SK-N-SH (cell line): ENCODE measurements around the gene RAMP3. TPM values are rescaled to one million over a fixed set of nuclear protein-coding genes. Genes with fewer than 3 reads are reported as not detected.

Experiments used
- CTCF ChIA-PET: fragments of 300-600, 350-600 bp; formaldehyde crosslinking; extraction: SDS; loops from one replicate; lab custom pipeline; 2021; lab: Yijun Ruan, JAX
- POLR2A ChIA-PET: fragments of 350-600 bp; sonication (Branson Sonifier 250); formaldehyde crosslinking; extraction: SDS; loops from one replicate; lab custom pipeline; 2020; ENCODE audit warnings: antibody characterized with exemption, inconsistent platforms; lab: Yijun Ruan, JAX
- DNase-seq: peaks from one replicate; pipeline ENCODE4 v3.0.0; 2012
- H2AFZ ChIP-seq: fragments of 200-600 bp; sonication (generic); 2 replicates; pipeline ENCODE4 v1.8.1; 2016; ENCODE audit warnings: antibody characterized with exemption, mild to moderate bottlenecking, low read depth
- H3F3A ChIP-seq: fragments of 200-600 bp; sonication (generic); replicated peaks from 2 replicates; pipeline ENCODE3; 2016; ENCODE audit warnings: antibody characterized with exemption, mild to moderate bottlenecking; ENCODE audit not compliant: insufficient read depth
- H3K27ac ChIP-seq, 2 experiments: fragments of 200-500 bp in 1 of 2; fragments of 200-600 bp in 1 of 2; sonication (Bioruptor generic) in 1 of 2; sonication (generic), shearing (Covaris generic) in 1 of 2; 2 replicates each; pipeline versions ENCODE4 v1.5.1 to v1.6.1; 2014 to 2016; ENCODE audit warnings: low read depth in 2 of 2, inconsistent platforms in 1 of 2, low read length in 1 of 2, mild to moderate bottlenecking in 1 of 2, mixed read lengths in 1 of 2
- H3K27me3 ChIP-seq: fragments of 200-600 bp; sonication (generic), shearing (Covaris generic); 2 replicates; pipeline ENCODE4 v1.6.1; 2016; ENCODE audit warnings: mixed run types; ENCODE audit not compliant: insufficient read depth
- H3K36me3 ChIP-seq, 2 experiments: fragments of 200-500 bp in 1 of 2; fragments of 200-600 bp in 1 of 2; sonication (Bioruptor generic) in 1 of 2; sonication (generic) in 1 of 2; replicated peaks in 1 of 2; 2 replicates each; pipeline versions ENCODE3 to v1.5.1; 2014 to 2016; ENCODE audit warnings: low read length in 1 of 2, mild to moderate bottlenecking in 1 of 2; ENCODE audit not compliant: insufficient read depth in 2 of 2, control insufficient read depth in 1 of 2
- H3K4me1 ChIP-seq, 2 experiments: fragments of 200-500 bp in 1 of 2; fragments of 200-600 bp in 1 of 2; sonication (Bioruptor generic) in 1 of 2; sonication (generic), shearing (Covaris generic) in 1 of 2; 2 replicates each; pipeline versions ENCODE4 v1.5.1 to v1.6.1; 2014 to 2016; ENCODE audit warnings: low read depth in 1 of 2, low read length in 1 of 2, mixed run types in 1 of 2; ENCODE audit not compliant: insufficient read depth in 2 of 2, control insufficient read depth in 1 of 2
- H3K4me2 ChIP-seq: fragments of 200-600 bp; sonication (generic), shearing (Covaris generic); 2 replicates; pipeline ENCODE4 v1.6.1; 2017; ENCODE audit warnings: mixed run types
- H3K4me3 ChIP-seq, 2 experiments: fragments of 200-500 bp in 1 of 2; fragments of 200-600 bp in 1 of 2; sonication (Bioruptor generic) in 1 of 2; sonication (generic), shearing (Covaris generic) in 1 of 2; 2 replicates each; pipeline versions ENCODE4 v1.5.1 to v1.8.1; 2014 to 2016; ENCODE audit warnings: low read depth in 2 of 2, inconsistent platforms in 1 of 2, low read length in 1 of 2, mild to moderate bottlenecking in 1 of 2, mixed read lengths in 1 of 2, moderate library complexity in 1 of 2
- H3K79me2 ChIP-seq: fragments of 200-600 bp; sonication (generic); 2 replicates; pipeline ENCODE4 v1.8.1; 2017; ENCODE audit warnings: mild to moderate bottlenecking; ENCODE audit not compliant: insufficient read depth
- H3K9ac ChIP-seq: fragments of 200-600 bp; sonication (generic); 2 replicates; pipeline ENCODE4 v1.6.1; 2017; ENCODE audit warnings: mixed run types
- H3K9me2 ChIP-seq: fragments of 200-600 bp; sonication (generic); 2 replicates; pipeline ENCODE4 v1.6.1; 2017; ENCODE audit warnings: mixed run types
- H3K9me3 ChIP-seq: fragments of 200-600 bp; sonication (generic); 2 replicates; pipeline ENCODE4 v1.6.1; 2017; ENCODE audit warnings: mixed run types, mild to moderate bottlenecking, moderate library complexity
- H4K20me1 ChIP-seq: fragments of 200-600 bp; sonication (generic); 2 replicates; pipeline ENCODE4 v1.6.1; 2017; ENCODE audit warnings: mild to moderate bottlenecking, mixed run types; ENCODE audit not compliant: insufficient read depth
- CHD2 ChIP-seq: fragments of 150-350 bp; IDR thresholded peaks from 2 replicates; pipeline ENCODE4 v1.6.1; 2018; ENCODE audit warnings: low read length; ENCODE audit not compliant: partially characterized antibody
- ELF1 ChIP-seq: IDR thresholded peaks from 2 replicates; pipeline ENCODE4 v1.4.0; 2012
- FOXJ3 ChIP-seq: sonication (generic); formaldehyde crosslinking; IDR thresholded peaks from 2 replicates; pipeline ENCODE4 v1.5.1; 2020; ENCODE audit warnings: mild to moderate bottlenecking, missing genetic modification reagents
- JUND ChIP-seq: IDR thresholded peaks from 2 replicates; pipeline ENCODE4 v1.4.0; 2012
- MXI1 ChIP-seq: IDR thresholded peaks from 2 replicates; pipeline ENCODE4 v1.6.1; 2012; ENCODE audit warnings: mild to moderate bottlenecking, low read depth, low read length, improper control_type of control experiment
- NFIC ChIP-seq: IDR thresholded peaks from 2 replicates; pipeline ENCODE4 v1.4.0; 2012; ENCODE audit warnings: borderline replicate concordance
- PBX3 ChIP-seq: IDR thresholded peaks from 2 replicates; pipeline ENCODE4; 2012
- RAD21 ChIP-seq: IDR thresholded peaks from 2 replicates; pipeline ENCODE4 v1.6.1; 2012; ENCODE audit warnings: mild to moderate bottlenecking, low read length
- RCOR1 ChIP-seq: fragments of 150-350 bp; IDR thresholded peaks from 2 replicates; pipeline ENCODE4 v1.6.1; 2017; ENCODE audit warnings: antibody characterized with exemption, low read length
- RFX5 ChIP-seq: IDR thresholded peaks from 2 replicates; pipeline ENCODE4 v1.6.1; 2012; ENCODE audit warnings: mild to moderate bottlenecking, improper control_type of control experiment, low read length
- RXRA ChIP-seq: IDR thresholded peaks from 2 replicates; pipeline ENCODE4 v1.4.0; 2012; ENCODE audit warnings: low read depth, mild to moderate bottlenecking, borderline replicate concordance
- SMC3 ChIP-seq: IDR thresholded peaks from 2 replicates; pipeline ENCODE4 v1.6.1; 2012; ENCODE audit warnings: low read depth, low read length, improper control_type of control experiment
- TAF1 ChIP-seq: IDR thresholded peaks from 2 replicates; pipeline ENCODE4 v1.6.1; 2012; ENCODE audit warnings: low read depth, mild to moderate bottlenecking, low read length, moderate library complexity, borderline replicate concordance
- YY1 ChIP-seq: IDR thresholded peaks from 2 replicates; pipeline ENCODE4 v1.4.0; 2012; ENCODE audit warnings: low read depth, mild to moderate bottlenecking
- WGBS: methylation state at CpG from one replicate; pipeline ENCODE4 v1.1.6; 2017; ENCODE audit warnings: low lambda C conversion rate; 5-methylcytosine and 5-hydroxymethylcytosine counted together
- polyA plus RNA-seq, 3 experiments: library from polyadenylated mRNA; depleted of rRNA; stranded (reverse); fragments of >200 nt; gene quantifications; 2 replicates each; pipeline ENCODE4 v1.2.3, GENCODE V29; 2012
- TF ChIP-seq, protein P1 (sequence below): fragments of 150-350 bp; IDR thresholded peaks from 2 replicates; pipeline ENCODE4 v1.6.1; 2016; ENCODE audit warnings: mild to moderate bottlenecking, low read depth, low read length
- TF ChIP-seq, protein P2 (sequence below): IDR thresholded peaks from 2 replicates; pipeline ENCODE4 v1.4.0; 2012; ENCODE audit warnings: low read depth, borderline replicate concordance

RAMP3 gene
- polyA plus RNA-seq, 1 of the 3 experiments (the other 2 are of a cell fraction): not detected

- H3K27me3 ChIP-seq: peaks cover 8% of the 10 kb centered on the region
- no peaks in the 10 kb centered on the region for H3F3A ChIP-seq
- WGBS: 51% methylated on average over 3 of the region's 3 CpGs
- H3K27ac ChIP-seq: no peak overlapping the region
- no peak overlapping the region for H3K4me2 ChIP-seq
- H3K9ac ChIP-seq: no peak overlapping the region
- no peak for DNase-seq
- no peaks in the 10 kb centered on the region for H3K79me2 ChIP-seq
- no peak overlapping the region for H3K4me3 ChIP-seq
- TF ChIP-seq MXI1: no peak
- TF ChIP-seq FOXJ3 (CRISPR knock-in tag): no peak
- TF ChIP-seq, protein P1, sequence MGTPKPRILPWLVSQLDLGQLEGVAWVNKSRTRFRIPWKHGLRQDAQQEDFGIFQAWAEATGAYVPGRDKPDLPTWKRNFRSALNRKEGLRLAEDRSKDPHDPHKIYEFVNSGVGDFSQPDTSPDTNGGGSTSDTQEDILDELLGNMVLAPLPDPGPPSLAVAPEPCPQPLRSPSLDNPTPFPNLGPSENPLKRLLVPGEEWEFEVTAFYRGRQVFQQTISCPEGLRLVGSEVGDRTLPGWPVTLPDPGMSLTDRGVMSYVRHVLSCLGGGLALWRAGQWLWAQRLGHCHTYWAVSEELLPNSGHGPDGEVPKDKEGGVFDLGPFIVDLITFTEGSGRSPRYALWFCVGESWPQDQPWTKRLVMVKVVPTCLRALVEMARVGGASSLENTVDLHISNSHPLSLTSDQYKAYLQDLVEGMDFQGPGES: no peak
- TF ChIP-seq SMC3: no peak
- TF ChIP-seq ELF1: no peak
- TF ChIP-seq YY1: no peak
- no peak for TF ChIP-seq PBX3
- no peak for TF ChIP-seq RFX5
- no peak for TF ChIP-seq NFIC
- no peak for TF ChIP-seq RAD21
- TF ChIP-seq CHD2: no peak
- TF ChIP-seq, protein P2, sequence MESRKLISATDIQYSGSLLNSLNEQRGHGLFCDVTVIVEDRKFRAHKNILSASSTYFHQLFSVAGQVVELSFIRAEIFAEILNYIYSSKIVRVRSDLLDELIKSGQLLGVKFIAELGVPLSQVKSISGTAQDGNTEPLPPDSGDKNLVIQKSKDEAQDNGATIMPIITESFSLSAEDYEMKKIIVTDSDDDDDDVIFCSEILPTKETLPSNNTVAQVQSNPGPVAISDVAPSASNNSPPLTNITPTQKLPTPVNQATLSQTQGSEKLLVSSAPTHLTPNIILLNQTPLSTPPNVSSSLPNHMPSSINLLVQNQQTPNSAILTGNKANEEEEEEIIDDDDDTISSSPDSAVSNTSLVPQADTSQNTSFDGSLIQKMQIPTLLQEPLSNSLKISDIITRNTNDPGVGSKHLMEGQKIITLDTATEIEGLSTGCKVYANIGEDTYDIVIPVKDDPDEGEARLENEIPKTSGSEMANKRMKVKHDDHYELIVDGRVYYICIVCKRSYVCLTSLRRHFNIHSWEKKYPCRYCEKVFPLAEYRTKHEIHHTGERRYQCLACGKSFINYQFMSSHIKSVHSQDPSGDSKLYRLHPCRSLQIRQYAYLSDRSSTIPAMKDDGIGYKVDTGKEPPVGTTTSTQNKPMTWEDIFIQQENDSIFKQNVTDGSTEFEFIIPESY: no peak
- TF ChIP-seq RXRA: no peak
- TF ChIP-seq TAF1: no peak
- TF ChIP-seq RCOR1: no peak
- no peak for TF ChIP-seq JUND
- H3K4me1 ChIP-seq: no peaks in the 10 kb centered on the region; a peak in 1 of 4 replicates
- no peak overlapping the region for H2AFZ ChIP-seq
- CTCF ChIA-PET: interaction anchor here (1.6 kb wide), 1 partner anchor 30 kb away, joined by 3 read pairs; no protein-coding TSS in a partner anchor
- H3K9me2 ChIP-seq: no peaks in the 10 kb centered on the region
- H3K9me3 ChIP-seq: no peaks in the 10 kb centered on the region
- no peaks in the 10 kb centered on the region for H4K20me1 ChIP-seq
- no peaks in the 10 kb centered on the region for H3K36me3 ChIP-seq
- POLR2A ChIA-PET: no interaction called here
Measured at GRCh38 chr7:45185864-45186250, 28.3 kb downstream of the RAMP3 start.
